GM18526 (cell line): Measurements from ENCODE around the gene ZNF318.

Source experiments
- POLR2A ChIP-seq: IDR thresholded peaks from 3 replicates; pipeline ENCODE4 v1.6.1; 2011; ENCODE audit not compliant: insufficient read length; ENCODE audit errors: extremely low read depth

The ZNF318 gene

GRCh38 chr6:43308990-43309477 is 60.4 kb downstream of the ZNF318 start:
- TF ChIP-seq POLR2A, result peak; percentile 4

- TF ChIP-seq POLR2A, result peak; percentile 40
Measured at GRCh38 chr6:43308101-43308989, 61.1 kb downstream of the ZNF318 start, which contains the start of gene CRIP3. Gene CRIP3 (minus strand): TSS chr6:43308826. CDS start chr6:43308792, 34 bp downstream.

GRCh38 chr6:43307451-43308100 is 61.9 kb downstream of the ZNF318 start:
- TF ChIP-seq POLR2A, result no peak

- TF ChIP-seq POLR2A, result no peak
Measured at GRCh38 chr6:43306086-43306485, 63.4 kb downstream of the ZNF318 start.

- no peak for TF ChIP-seq POLR2A
Measured at GRCh38 chr6:43304882-43305281, 64.6 kb downstream of the ZNF318 start.

- TF ChIP-seq POLR2A, result no peak
Measured at GRCh38 chr6:43304361-43304760, 65.1 kb downstream of the ZNF318 start.

GRCh38 chr6:43303751-43304331 is 65.6 kb downstream of the ZNF318 start:
- no peak for TF ChIP-seq POLR2A

GRCh38 chr6:43302126-43302525 is 67.3 kb downstream of the ZNF318 start:
- TF ChIP-seq POLR2A, result no peak

GRCh38 chr6:43301081-43301870 is 68.2 kb downstream of the ZNF318 start:
- no peak for TF ChIP-seq POLR2A

- no peak for TF ChIP-seq POLR2A
Measured at GRCh38 chr6:43299338-43300293, 69.8 kb downstream of the ZNF318 start.

GRCh38 chr6:43298565-43299337 is 70.7 kb downstream of the ZNF318 start:
- TF ChIP-seq POLR2A, result no peak

- no peak for TF ChIP-seq POLR2A
Measured at GRCh38 chr6:43297644-43298564, 71.5 kb downstream of the ZNF318 start, which contains the start of gene SLC22A7. Gene SLC22A7 (plus strand): TSS chr6:43298260. CDS start chr6:43298359, 99 bp downstream.
